Activated CD8-positive, alpha-beta memory T cell treated with anti-CD3 and anti-CD28 coated beads, Interleukin-2, amount 50 U/mL, for 24 hours (primary cell): ENCODE data around the gene SLC35E2B.
"Not testable (repeated sequence)": the region's sequence is repeated elsewhere in the genome, so short reads cannot be mapped to it uniquely, and the experiment has no call there.

Experiments
- DNase-seq: peaks from one replicate; pipeline ENCODE4 v3.0.0-alpha.2; 2020; ENCODE audit errors: extremely low read depth

The SLC35E2B gene

DNA sequence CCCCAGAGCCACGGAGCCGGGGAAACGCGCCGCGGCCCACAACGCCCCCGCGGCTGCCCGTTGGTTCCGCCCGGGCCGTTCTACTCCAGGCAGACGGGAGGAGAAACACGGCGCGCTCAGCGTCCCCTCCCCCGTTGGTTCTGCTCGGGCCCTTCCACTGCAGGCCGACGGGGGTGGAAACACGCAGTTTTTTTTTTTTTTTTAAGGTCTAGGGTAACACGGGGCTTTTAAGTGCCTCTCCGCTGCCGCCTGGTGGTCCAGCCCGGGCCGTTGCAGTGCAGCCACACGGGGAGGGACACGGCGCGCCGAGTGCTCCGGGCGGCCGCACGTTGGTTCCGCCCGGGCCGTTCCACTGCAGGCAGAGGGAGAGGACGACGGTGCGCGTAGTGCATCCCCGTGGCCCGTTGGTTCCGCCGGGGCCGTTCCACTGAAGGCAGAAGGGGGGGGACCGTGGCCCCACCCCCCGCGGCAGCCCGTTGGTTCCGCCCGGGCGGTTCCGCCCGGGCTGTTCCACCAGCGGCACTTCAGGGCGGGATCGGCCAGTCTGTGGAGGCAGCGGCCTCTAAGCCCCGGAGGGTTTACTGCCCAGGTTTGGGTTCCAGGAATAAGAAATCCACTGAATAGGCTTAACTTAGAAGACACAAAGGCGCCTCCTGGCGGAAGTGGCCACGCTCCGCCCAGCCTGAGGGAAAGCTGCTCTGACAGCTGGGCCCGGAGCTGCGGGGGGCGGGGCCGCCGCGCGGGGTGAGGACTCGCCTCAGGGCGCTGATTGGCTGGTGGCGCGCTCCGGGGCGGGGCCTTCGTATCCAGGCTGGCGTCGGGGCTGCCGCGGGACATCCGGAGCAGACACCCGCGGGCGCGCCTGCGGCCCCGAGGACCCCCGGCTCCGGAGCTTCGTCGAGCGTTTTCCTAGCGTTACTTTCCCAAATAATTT is at the start of gene SLC35E2B:
SLC35E2B (minus strand) TSS at position 82 of the 934 bp plus-strand sequence. CDS start 16,096 bp downstream, outside the sequence.
- DNase-seq = peak; percentile 76

DNA sequence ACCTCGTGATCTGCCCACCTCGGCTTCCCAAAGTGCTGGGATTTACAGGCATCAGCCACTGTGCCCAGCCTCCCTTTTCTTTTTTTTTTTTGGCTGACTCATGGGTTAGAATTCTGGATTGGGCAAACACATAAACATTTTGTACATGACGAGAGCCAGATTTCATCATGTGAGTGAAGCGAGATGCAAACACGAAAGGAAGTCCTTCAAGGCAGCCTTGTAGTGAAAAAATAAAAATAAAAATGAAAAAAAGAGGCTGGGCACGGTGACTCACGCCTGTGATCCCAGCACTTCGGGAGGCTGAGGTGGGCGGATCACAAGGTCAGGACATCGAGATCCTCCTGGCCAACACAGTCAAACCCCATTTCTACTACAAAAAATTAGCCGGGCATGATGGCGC is 48.4 kb upstream of the SLC35E2B start:
- DNase-seq = not testable (repeated sequence)

DNA sequence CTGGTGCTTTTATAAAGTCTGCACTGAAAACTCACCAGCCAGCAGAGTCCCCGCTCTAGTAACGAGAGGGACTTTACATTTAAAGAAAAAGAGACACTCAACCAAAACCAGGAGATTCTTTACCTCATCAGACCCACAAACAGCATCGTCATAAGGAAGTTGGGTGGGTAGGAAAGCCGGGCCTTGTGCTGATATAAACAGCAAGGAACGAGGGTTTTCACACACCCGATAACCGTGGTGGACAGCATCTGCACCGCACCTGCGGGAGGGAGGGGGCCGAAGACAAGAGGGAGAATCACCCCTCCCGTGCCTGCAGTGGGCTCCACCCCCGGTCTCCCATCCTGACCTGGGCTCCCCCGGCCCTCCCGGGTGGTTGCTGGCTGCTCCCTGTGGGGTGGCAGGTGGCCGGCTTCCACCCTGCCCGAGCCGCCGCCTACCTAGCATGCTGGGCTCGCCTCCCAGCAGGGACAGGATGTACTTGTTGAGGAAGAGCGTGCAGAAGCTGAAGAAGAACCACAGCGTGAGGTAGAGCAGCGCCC is 46.3 kb upstream of the SLC35E2B start:
- not testable (repeated sequence) for DNase-seq

DNA sequence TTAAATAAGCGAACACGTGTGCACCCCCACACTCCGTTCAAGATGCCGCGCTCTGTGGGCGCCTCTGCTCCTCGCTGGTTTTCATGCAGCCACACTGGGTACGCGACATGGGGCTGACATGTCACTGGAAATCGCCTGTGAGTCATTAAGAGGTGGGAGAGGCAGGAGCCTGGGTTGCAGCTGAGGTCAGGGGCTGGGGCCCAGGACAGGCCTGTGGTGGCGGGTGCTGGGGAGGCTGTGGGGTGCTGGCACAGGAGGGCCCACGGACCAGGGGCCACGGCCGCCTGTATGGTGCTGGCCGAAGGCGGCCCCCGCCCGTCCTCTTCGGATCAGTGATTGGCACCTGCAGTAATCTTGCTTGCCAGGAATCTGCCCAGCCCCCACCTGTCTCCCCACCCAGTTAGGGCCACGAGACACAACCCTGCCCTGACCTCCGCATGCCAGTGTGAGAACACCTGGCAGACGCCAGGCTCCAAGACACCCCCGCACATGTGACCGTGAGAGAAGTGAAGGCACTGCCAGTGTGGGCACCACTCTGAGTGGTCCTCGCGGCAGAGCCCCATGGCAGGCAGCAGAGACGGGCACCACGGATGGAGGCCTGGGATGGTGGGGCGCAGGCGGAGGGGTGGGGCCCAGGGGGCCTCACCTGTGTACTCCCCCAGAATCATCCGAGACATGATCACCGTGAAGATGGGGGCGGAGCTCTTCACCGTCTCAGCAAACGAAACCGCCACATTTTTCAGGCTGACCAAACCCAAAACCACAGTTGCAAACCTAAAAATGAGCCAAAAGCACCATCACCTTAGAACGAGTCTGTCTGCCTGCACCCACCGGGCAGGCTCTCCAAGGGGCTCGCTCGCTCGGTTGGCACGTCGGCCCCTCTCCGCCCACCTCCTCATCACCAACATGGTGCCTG is 45.3 kb upstream of the SLC35E2B start:
- not testable (repeated sequence) for DNase-seq

DNA sequence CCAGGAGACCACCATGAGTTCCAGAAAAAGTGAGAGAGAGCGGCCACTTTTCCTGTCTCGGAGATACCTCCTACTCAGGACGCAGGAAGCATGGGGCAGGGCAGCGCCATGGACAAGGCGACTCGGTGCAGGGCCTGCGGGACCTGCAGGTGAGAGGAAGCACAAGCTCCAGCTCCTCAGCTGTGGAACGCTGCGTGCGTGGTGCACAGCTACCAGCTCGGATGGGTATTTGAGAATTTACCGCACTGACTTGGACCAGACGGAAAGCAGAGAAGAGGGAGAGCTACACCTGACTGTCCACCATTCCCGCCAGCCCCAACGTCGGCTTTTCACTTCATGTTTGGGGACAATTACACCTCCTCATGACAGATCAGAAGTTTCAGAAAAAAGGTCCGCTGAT is 39.8 kb upstream of the SLC35E2B start:
- DNase-seq = no peak

DNA sequence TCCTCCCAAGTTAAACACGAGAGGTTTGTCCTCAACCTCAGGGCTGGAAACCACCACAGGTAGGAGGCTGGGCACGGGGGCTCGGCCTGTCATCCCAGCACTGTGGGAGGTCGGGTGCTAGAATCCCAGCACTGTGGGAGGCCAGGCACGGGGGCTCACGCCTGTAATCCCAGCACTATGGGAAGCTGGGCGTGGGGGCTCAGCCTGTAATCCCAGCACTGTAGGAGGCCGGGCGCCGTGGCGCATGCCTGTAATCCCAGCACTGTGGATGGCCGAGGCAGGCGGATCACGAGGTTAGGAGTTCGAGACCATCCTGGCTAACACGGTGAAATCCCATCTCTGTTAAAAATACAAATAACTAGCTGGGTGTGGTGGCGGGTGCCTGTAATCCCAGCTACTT is 38.3 kb upstream of the SLC35E2B start:
- no peak for DNase-seq

DNA sequence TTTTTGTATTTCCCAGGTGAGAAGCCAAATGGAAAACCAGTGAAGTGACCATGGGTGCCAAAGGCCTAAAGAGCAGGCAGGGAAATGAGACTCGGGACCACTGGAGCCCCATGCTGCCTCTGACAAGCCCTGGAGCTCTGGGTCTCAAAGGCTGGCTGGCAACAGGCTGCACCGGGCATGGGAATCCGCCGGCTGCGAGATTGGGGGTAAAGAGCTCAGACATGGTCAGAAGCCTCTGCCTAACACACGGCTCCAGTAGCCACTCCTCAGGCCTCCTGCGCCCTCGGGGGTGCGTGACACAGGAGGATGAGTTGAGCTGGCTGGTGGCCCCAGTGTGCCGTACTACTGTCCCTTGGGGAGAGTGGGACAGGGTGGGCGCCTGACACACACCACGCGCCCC is 37.6 kb upstream of the SLC35E2B start:
- not testable (repeated sequence) for DNase-seq

DNA sequence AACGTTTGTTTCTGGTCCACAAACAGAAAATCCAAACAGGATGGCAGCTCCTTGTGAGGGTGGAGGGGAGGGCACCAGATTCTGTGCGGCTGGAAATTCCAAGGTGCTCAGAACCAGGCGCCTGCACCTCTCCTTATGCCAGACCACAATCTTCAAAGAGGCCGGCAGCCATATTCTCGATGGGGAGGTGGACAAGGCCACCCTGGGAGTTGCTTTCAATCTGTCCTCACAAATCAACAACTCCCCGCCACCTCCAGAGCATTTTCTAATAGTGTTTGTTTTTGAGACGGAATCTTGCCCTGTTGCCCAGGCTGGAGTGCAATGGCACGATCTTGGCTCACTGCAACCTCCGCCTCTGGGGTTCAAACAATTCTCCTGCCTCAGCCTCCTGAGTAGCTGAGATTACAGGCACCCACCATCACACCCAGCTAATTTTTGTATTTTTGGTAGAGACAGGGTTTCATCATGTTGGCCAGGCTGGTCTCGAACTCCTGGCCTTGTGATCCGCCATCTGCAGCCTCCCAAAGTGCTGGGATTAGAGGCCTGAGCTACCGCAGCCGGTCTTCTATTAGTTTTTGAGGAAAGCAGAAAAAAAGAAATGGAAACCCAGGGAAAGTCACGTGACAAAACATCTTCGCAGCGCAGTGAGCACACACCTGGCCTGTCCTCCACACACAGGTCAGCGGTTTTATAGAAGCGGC is 36.7 kb upstream of the SLC35E2B start:
- DNase-seq = not testable (repeated sequence)

DNA sequence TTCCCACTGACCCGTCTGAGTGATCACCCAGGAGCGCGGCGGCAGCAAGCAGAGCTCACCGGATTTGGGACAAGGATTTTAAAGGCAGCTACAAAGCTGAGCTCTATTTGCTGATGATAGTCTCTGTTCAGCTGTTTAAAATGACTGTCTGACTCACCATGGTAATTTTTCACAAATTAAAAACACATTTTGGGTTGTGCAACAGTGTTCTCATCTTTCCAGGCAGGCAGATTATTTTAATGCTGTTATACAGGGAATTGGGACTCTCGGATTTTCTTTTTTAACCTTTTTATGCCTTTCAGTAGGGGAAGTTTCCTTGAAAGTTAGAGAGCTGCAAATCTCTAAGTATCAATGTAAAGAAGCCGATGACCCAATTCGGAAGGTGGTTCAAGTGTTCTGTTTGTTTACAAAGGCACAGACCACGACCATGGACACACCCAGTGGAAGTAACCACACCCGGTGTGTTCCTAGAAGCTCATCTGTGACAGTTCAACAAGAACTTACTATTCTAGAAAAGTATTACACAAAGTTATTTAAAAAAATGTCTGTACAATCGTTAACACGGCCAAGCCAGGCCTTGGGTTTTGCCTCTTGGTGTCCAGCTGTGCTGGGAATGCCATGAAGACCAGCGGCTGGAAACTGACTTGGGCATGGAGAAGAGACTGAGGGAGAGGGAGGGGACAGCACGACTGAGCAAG is 35.9 kb upstream of the SLC35E2B start:
- not testable (repeated sequence) for DNase-seq

DNA sequence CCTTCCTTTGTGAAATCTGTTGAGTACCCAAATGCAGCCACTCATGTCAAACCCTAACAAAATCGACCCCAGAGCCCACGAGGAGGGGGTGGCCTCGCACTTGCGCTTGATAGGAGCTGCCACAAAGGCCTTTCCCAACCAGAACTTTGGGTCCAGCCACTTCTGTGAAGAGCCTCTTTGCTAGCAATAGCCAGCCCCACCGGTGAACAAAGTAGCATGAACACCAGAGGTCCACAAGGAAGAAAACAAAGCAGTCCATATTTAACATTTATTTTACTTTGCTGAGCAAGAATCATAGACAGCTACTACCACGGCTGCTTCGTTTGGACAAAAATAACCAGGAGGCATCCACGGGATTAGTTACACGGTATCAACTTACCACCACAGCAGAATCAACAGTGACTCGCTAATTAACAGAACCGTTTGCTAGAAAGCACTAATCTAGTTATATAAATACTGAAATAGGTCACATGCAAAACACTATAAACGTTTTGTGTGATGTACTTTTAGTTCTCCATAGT is 34.6 kb upstream of the SLC35E2B start:
- not testable (repeated sequence) for DNase-seq

DNA sequence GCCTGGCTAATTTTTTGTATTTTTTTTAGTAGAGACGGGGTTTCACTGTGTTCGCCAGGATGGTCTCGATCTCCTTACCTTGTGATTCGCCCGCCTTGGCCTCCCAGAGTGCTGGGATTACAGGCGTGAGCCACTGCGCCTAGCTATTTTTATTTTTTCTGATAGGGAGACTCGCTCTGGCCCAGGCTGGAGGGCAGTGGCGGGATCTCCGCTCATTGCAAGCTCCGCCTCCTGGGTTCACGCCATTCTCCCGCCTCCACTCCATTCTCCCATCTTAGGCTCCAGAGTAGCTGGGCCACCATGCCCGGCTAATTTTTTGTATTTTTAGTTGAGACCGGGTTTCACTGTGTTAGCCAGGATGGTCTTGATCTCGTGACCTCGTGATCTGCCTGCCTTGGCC is 33.5 kb upstream of the SLC35E2B start:
- DNase-seq = not testable (repeated sequence)

DNA sequence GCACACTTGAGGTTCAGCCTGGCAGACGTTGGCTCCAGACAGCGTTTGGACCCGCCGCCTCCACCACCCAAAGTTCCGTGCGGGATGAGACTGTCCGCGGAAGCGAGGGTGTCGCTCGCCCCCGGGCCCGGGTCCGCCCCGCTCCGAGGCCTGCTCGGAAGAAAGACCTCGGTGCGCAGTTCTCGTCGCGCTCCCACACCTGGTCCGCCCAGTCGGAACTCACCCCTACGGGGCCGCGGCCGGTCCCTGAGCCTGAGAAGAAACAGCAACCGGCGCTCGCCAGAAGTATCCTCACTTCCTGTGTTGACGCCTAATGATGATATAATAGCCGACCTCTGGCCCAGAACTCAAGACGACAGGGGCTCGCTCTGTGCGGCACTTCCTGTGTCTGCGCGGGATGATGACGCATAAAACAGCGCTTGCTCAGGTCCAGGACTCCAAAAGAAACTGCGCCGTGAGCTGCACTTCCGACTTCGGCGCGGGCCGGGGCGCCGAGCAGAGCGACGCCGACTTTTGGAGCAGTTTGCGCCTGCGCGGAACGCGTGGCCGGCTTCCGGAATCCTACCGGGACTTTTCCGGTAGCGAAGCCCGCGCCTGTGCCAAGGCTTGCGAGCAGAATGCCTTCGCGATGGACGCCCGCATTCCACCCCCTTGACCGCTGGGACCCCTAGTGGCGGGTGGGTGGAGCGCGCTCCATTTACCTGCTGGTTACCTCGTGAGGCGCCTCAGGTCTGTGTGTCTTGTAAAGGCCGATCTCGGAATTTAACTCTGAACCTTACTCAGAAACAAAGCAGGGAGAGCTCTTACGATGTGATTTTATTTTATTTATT is 31.7 kb upstream of the SLC35E2B start, which contains the start of gene CDK11A:
CDK11A (minus strand) TSS at position 323 of the 830 bp plus-strand sequence. CDS start 1,539 bp downstream, outside the sequence.
- peak; percentile 97 for DNase-seq

DNA sequence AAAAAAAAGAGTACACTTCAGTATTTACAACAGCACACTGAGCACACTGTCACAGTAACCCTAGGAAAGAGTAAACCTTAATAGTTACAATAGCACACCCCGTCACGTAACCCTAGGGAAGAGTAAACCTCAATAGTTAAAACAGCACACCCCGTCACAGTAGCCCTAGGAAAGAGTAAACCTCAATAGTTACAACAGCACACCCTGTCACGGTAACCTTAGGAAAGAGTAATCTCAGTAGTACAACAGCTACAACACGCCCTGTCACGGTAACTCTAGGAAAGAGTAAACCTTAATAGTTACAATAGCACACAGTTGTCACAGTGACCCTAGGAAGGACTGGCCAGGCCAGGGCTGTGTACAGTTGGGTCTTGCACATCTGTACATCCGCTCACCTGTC is 28.6 kb upstream of the SLC35E2B start:
- no peak for DNase-seq

DNA sequence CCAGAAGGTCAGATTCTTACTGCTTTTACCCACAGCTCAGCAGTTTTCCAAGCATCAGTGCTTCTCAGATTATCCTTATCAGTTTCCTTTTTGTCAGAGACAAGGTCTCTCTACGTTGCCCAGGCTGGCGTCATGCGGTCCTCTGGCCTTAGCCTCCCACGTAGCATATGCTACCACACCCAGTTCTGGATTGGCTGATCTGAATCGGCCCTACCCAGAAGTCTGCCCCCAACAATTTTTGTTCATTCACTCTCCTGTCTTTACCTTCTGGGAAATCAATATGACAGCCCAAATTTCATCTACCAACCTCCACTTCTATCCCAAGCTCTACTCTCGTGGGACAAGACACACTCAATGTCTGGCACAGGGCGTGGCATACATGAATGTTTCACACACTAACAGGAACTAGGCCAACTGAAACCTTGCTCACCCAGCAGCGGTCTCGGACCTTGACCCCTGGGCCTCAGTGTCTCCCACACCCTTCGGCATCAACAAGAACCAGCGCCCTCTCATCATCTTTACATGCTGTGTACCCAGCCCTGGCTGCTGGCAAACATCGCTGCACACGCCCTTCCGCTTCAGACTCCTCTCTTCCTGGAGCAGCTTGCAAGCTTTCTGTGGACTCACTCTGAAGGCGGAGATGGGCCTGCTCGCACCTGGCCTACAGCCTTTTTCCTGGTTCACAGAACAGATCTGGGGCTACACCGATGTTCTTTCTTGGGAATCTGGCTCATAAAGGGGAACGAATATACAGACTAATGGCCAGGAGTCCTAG is 22.7 kb upstream of the SLC35E2B start:
- DNase-seq = not testable (repeated sequence)

DNA sequence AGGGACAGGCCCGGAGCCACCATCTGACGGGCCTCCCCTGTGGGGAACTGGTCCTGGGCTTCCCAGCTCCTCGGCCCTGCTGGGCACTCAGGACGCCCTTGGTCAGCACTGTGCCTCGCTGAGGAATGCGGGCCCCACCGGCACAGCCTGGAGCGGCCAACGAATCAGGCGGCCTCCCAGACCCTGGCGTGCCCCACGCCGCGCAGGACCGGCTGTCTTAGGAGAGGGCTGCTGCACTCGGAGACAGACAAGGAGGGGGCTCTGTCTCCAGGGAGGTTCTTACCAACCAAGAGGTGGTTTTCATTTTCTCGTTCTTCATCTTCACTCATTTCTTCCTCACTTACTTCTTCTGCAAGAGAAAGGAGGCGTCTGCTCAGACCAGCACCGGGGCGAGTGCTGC is 15.3 kb upstream of the SLC35E2B start:
- not testable (repeated sequence) for DNase-seq

DNA sequence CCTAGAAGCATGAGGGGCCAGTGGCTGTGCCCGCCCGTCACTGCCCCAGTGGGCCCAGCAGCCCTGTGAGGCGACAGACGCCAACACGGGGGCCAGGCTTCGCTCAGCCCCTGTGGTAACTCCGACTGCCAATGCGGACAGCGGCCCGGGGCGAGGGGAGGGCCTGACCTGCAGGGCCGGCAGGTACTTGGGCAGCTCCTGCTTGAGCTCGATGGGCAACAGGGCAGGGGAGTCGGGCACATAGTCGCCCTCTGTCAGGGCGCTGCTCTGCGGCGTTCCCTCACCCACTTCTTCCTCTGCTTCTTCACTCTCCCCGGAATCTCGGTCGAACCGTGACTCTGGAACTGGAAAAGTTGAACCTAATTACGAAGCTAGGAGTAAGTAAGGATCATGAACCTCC is 14.6 kb upstream of the SLC35E2B start:
- DNase-seq = not testable (repeated sequence)

DNA sequence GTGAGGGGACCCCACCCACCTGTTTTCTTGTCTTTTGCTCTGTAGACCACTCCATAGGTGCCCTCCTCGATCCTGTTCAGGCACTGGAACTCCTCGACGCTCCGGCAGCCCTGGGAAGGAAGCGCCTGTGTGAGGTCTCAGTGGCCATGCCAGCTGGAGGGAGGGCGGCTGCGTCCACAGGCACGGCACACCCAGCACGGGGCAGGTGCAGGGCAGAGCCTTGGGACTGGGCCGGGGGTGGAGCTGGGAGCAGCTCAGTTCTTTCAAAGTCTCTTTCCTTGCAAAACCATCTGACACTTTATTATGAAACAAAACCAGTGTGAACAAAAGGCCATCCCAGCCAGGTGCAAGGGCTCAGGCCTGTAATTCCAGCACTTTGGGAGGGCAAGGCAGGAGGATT is 13.0 kb upstream of the SLC35E2B start:
- not testable (repeated sequence) for DNase-seq

DNA sequence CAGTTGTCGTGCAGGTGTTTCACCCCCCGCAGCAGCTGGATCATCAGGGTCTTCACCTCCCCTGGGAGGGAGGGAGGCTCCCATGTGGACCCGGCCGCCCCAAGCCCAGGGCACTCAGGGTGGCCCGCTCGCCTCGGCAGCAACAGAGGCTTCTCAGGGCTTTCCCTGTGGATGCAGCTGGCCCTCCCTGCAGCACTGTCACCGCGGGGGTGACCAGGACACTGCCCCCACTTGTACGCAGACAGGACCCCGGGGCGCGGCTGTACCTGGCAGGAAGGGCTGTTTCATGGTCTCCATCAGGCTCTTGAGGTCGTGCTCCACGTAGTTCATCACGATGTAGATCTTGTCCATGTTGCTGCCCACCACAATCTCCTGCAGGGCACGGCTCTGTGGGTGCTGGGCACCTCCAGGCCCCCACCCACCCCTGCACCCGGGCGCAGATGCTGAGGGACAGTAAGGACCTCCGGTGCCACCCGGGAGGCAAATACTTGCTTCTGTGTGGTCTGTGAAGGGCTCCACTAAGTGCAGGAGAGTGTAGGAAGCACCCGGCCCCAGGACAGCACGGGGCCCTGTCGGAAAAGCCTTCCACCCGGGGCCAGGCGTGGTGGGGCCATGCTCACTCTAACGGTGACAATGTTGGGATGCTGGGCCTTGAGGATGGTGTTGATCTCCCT is 11.8 kb upstream of the SLC35E2B start:
- not testable (repeated sequence) for DNase-seq
